K562 (cell line): ENCODE results near the gene MRPS18B. TPM values are rescaled to one million over a fixed set of nuclear protein-coding genes. Genes with fewer than 3 reads are reported as not detected.

Experiments
- BDP1 ChIP-seq: IDR thresholded peaks from 3 replicates; pipeline ENCODE4 v1.6.1; 2011; ENCODE audit not compliant: insufficient read length, insufficient read depth
- C11orf30 ChIP-seq: fragments of 450-650 bp; IDR thresholded peaks from 2 replicates; pipeline ENCODE4 v1.6.1; 2016; ENCODE audit warnings: low read depth, mild to moderate bottlenecking
- CBX2 ChIP-seq: fragments of 200-600 bp; sonication (generic); IDR thresholded peaks from one replicate; pipeline ENCODE4 v1.6.1; 2012; ENCODE audit warnings: mild to moderate bottlenecking, low read length, inconsistent platforms; ENCODE audit not compliant: insufficient read depth, poor library complexity, severe bottlenecking
- E2F8 ChIP-seq: fragments of 450-650 bp; IDR thresholded peaks from 2 replicates; pipeline ENCODE4 v1.7.1; 2018; ENCODE audit warnings: mild to moderate bottlenecking, low read depth; ENCODE audit not compliant: partially characterized antibody
- FIP1L1 ChIP-seq: fragments of 200-400 bp; formaldehyde crosslinking; IDR thresholded peaks from 2 replicates; pipeline ENCODE4 v1.6.1; 2018; ENCODE audit warnings: mild to moderate bottlenecking, low read depth, low read length; ENCODE audit not compliant: poor library complexity, severe bottlenecking
- IRF9 ChIP-seq: fragments of 450-650 bp; IDR thresholded peaks from 2 replicates; pipeline ENCODE4 v1.6.1; 2016; ENCODE audit warnings: missing biosample characterization, missing genetic modification characterization
- KLF10 ChIP-seq: fragments of 250-450 bp; sonication (Bioruptor Pico); IDR thresholded peaks from 2 replicates; pipeline ENCODE4 v1.6.1; 2021; ENCODE audit warnings: matching md5 sums
- MNT ChIP-seq, 2 experiments: fragments of 450-650 bp; conservative IDR thresholded peaks; 2 replicates each; pipeline ENCODE4 v1.6.1; 2017; ENCODE audit warnings: mild to moderate bottlenecking in 2 of 2, moderate library complexity in 2 of 2
- NFIC ChIP-seq: fragments of 450-650 bp; IDR thresholded peaks from 2 replicates; pipeline ENCODE4 v1.6.1; 2017; ENCODE audit warnings: mild to moderate bottlenecking, inconsistent platforms
- NRF1 ChIP-seq, 2 experiments: fragments of 450-650 bp; IDR thresholded peaks in 1 of 2; conservative IDR thresholded peaks in 1 of 2; 2 replicates each; pipeline ENCODE4 v1.6.1; 2014; ENCODE audit warnings: mild to moderate bottlenecking in 2 of 2
- RBBP5 ChIP-seq: fragments of 200-600 bp; sonication (generic); IDR thresholded peaks from 2 replicates; pipeline ENCODE4 v1.6.1; 2012; ENCODE audit warnings: borderline replicate concordance, mild to moderate bottlenecking, low read length, control low read depth, inconsistent platforms; ENCODE audit not compliant: insufficient read depth, poor library complexity, severe bottlenecking
- RBM22 ChIP-seq: fragments of 200-400 bp; formaldehyde crosslinking; IDR thresholded peaks from 2 replicates; pipeline ENCODE4 v1.6.1; 2018; ENCODE audit warnings: low read length, low read depth; ENCODE audit not compliant: poor library complexity, severe bottlenecking
- TFAP4 ChIP-seq: sonication (generic); formaldehyde crosslinking; IDR thresholded peaks from 2 replicates; pipeline ENCODE4 v1.8.0; 2022; ENCODE audit warnings: missing genetic modification reagents, mild to moderate bottlenecking, moderate library complexity, borderline replicate concordance
- ZNF146 ChIP-seq: IDR thresholded peaks from one replicate; pipeline ENCODE4 v1.6.1; 2018; ENCODE audit warnings: missing compliant biosample characterization; ENCODE audit not compliant: unreplicated experiment
- ZNF347 ChIP-seq: fragments of 450-650 bp; formaldehyde crosslinking; IDR thresholded peaks from 2 replicates; pipeline ENCODE4 v1.4.0; 2020; ENCODE audit warnings: low read depth, mild to moderate bottlenecking, moderate library complexity
- ZNF57 ChIP-seq: fragments of 450-650 bp; formaldehyde crosslinking; IDR thresholded peaks from 2 replicates; pipeline ENCODE4 v1.4.0; 2020; ENCODE audit warnings: mild to moderate bottlenecking, moderate library complexity
- polyA plus RNA-seq, 8 experiments: library from polyadenylated mRNA; depleted of rRNA in 4 of 8; stranded (reverse) in 5 of 8; unstranded in 3 of 8; fragments of >200 nt; fragmentation: Nextera tagmentation in 2 of 8; fragmentation: Illumina TruSeq in 1 of 8; extraction: Ambion mirVana in 2 of 8; extraction: Trizol in 1 of 8; gene quantifications; 2 replicates each; pipeline versions ENCODE4 v1.2.1 to v1.2.3, GENCODE V29; 2011 to 2014; ENCODE audit warnings: inconsistent platforms in 1 of 8, missing spikeins in 1 of 8
- total RNA-seq, 7 experiments: library from RNA; depleted of rRNA in 6 of 7; stranded (reverse); fragments of >200 nt in 6 of 7; fragmentation: Illumina TruSeq in 2 of 7; extraction: Trizol in 2 of 7; gene quantifications; 2 replicates each; pipeline versions ENCODE4 v1.2.1 to v1.2.3, GENCODE V29; 2011 to 2021; ENCODE audit warnings: low replicate concordance in 1 of 7
- TF ChIP-seq, protein P1 (sequence below): fragments of 200-400 bp; formaldehyde crosslinking; IDR thresholded peaks from 2 replicates; pipeline ENCODE4 v1.6.1; 2017; ENCODE audit warnings: mild to moderate bottlenecking, low read depth, low read length, moderate library complexity

The MRPS18B gene
- total and polyA plus RNA-seq, 9 of the 15 experiments (the other 6 are each of a cell fraction or from before 2014, with no cell fraction given) = 132 to 383 (median 178) TPM

- TF ChIP-seq C11orf30 (no peak), ZNF347 (CRISPR knock-in tag) (no peak), ZNF146 (CRISPR knock-in tag) (no peak), E2F8 (no peak), TFAP4 (CRISPR knock-in tag) (peak; percentile 56; the same call in 1 of the 2 replicates), NFIC (no peak; the same call in 1 of the 2 replicates), RBM22 (peak; percentile 57), IRF9 (no peak), FIP1L1 (peak; percentile 91), CBX2 (no peak), NRF1 (conservative IDR thresholded peaks at IDR 0.05 in 1 of 2, IDR thresholded peaks at IDR 0.05 in 1 of 2) (peak; percentile 91 to 92), KLF10 (CRISPR knock-in tag) (no peak), RBBP5 (peak; percentile 89), ZNF57 (CRISPR knock-in tag) (no peak), MNT (conservative IDR thresholded peaks at IDR 0.05) (peak; percentile 75 to 85), BDP1 (no peak)
- TF ChIP-seq, protein P1, sequence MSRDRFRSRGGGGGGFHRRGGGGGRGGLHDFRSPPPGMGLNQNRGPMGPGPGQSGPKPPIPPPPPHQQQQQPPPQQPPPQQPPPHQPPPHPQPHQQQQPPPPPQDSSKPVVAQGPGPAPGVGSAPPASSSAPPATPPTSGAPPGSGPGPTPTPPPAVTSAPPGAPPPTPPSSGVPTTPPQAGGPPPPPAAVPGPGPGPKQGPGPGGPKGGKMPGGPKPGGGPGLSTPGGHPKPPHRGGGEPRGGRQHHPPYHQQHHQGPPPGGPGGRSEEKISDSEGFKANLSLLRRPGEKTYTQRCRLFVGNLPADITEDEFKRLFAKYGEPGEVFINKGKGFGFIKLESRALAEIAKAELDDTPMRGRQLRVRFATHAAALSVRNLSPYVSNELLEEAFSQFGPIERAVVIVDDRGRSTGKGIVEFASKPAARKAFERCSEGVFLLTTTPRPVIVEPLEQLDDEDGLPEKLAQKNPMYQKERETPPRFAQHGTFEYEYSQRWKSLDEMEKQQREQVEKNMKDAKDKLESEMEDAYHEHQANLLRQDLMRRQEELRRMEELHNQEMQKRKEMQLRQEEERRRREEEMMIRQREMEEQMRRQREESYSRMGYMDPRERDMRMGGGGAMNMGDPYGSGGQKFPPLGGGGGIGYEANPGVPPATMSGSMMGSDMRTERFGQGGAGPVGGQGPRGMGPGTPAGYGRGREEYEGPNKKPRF = no peak
These were observed 29.8 kb downstream of the MRPS18B start (continued) for GRCh38 chr6:30647242-30648116.
